Measurements from ENCODE around the gene MTF1.
"Not testable (repeated sequence)": the region's sequence is repeated elsewhere in the genome, so short reads cannot be mapped to it uniquely, and the experiment has no call there.

MTF1 gene

GRCh38 chr1:37792943-37793686 lies 66.3 kb downstream of the MTF1 start:
- no peak for DNase-seq

GRCh38 chr1:37782491-37782890 lies 76.9 kb downstream of the MTF1 start:
- no peak for DNase-seq

- no peak for DNase-seq
These were observed 80.7 kb downstream of the MTF1 start for GRCh38 chr1:37778654-37779053.

DNA sequence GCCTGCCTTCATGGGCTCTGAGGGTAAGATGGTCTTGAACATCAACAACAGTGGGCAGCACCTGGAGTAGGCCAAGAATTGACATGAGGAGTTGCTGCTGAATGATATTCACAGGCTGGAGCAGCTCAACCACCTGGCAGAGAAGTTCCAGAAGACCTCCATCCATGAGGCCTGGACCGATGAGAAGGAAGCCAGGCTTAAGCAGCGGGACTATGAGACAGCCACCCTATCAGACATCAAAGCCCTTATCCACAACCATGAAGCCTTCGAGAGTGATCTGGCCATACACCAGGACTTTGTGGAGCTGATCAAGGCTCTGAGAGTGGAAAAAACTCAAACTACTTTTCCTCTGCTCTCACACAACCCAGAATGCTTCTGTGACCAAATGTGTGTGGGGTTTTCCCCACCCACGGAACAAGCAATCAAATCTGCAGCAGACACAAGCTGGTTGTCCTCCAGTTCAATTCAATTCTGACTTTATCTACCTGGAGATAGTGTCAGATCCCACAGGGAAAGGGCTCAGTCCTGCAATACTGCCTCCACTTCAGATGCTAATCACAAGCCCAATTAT lies 82.4 kb downstream of the MTF1 start:
- no peak for DNase-seq

- DNase-seq, result not testable (repeated sequence)
These were observed 88.0 kb downstream of the MTF1 start for GRCh38 chr1:37771440-37771839.

DNA sequence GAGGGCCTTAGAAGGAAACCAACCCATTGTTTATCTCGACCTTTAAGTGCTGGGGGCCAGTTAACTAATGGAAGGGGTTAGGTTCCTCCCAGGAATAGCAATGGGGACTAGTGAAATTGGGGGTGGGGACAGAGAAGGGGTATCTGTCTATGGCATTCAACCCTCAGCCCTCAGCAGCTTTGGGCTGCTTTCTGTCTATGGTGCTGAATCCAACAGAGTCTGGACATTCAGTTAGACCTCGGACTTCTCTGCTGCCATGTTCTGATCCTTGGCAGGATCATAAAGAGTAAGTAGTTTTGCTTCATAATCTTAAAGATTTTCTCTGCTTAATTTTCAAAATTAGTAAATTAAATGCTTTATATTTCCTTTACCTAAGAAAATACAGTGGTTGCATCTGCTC lies 91.9 kb downstream of the MTF1 start:
- no peak for DNase-seq

GRCh38 chr1:37765916-37766664 lies 93.3 kb downstream of the MTF1 start:
- peak; percentile 20 for DNase-seq

DNA sequence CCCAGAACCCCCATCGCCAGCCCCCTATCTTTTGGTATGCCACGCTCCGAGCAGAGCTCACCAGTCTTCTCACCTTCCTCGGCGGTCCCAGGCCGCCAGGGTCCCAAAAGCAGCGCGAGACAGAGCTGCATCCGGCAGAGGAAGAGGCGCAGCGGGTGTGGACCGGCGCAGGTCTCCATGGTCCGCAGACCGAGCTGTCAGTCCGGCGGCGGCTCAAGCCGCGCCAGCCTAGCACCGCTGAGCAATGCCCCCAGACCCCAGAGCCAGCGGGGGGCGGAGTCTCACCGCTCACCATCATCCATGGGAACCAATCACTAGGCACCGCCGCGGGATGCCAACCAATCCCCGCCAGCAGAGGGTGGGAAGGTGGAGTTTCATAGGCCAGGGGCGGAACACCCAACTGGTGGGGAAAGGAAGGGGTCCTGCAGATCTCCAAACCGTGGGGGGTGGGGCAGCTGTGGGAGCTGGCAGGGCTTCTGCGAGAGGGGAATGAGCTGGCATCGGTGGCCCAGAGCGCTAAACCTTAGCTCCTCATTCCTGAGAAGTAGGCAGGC lies 94.4 kb downstream of the MTF1 start, which contains the start of gene EPHA10:
TSS of gene EPHA10 (minus strand) at position 233 of the 554 bp plus-strand sequence. CDS start at position 179, 54 bp downstream.
- DNase-seq, result no peak

DNA sequence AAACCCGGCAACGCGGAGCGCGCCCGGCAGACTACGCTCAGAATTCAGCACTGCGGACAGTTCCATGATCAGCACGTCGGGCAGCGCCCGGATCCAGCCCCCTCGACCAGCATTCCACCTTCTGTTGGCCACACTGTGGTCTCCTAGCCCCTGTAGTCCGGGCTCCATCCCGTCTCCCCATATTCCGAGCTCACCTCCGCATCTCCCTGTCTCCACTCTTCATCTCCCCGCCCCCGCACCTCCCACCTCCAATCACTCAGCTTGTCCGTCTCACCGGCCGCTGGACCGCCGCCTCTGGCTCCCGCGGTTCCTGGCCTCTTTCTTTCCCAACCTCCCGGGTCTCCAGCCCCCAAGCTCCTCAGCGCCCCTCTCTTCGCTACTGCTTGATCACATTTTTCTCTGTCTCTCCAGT lies 95.0 kb downstream of the MTF1 start:
- peak; percentile 40 for DNase-seq

DNA sequence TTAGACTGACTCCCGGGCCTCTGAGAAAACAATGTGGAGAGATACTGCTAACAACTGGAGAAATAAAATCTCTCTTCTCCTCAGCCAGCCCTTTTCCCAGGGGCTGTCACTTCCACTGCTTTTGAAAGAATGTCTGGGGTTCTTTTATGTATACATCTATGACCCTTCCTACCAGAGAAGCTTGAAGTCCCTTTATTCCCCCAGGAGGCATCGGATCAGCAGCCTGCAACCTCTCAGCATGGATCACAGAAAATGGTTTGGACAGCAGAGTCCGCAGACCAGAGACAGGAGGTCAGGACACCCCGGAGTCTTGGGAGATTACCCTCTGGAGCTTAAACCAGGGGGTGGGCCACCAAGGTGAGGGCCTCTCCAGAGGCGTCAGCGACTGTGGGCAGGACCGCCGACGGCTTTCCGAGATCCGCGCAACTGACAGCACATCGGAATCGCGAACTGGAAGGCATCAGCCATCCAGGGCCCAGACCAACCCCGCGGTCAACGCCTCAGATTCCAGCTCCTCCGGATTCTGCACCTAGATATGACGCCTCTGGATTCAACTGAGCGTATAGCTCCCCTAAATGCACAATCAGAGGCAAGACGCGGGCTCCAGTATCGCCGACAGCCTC lies 95.5 kb downstream of the MTF1 start:
- no peak for DNase-seq

DNA sequence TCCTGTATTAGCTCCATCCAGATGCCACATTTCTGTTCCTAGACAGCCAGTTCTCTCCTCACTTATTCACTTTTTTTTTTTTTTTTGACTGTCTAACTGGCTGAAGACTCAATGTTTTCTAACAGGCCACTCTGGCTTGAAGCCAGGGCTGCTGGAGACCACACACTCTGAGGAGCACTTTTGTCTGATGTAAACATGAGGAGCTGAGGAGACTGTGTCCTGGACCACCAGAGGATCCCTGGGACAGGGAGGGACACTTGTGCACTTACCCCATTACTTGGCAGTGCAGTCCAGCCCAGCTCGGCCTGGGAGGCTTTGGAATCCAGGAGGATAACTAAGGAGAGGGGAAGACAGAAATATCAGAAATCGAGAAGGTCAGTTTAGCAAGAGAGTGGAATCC lies 96.9 kb downstream of the MTF1 start:
- no peak for DNase-seq

GRCh38 chr1:37761416-37762095 lies 97.8 kb downstream of the MTF1 start:
- no peak for DNase-seq
